Activated T-helper 1 cell treated with anti-CD3 and anti-CD28 coated beads, Interleukin-2, amount 50 U/mL, for 16 hours (primary cell): ENCODE results near the gene LUC7L2.
"Not testable (repeated sequence)": the region's sequence is repeated elsewhere in the genome, so short reads cannot be mapped to it uniquely, and the experiment has no call there.

Experiments used
- DNase-seq, 2 donors: peaks; one replicate each; pipeline ENCODE4 v3.0.0-alpha.2; 2020; ENCODE audit warnings: low read depth in 1 of 2, low spot score in 1 of 2

LUC7L2 gene, protein sequence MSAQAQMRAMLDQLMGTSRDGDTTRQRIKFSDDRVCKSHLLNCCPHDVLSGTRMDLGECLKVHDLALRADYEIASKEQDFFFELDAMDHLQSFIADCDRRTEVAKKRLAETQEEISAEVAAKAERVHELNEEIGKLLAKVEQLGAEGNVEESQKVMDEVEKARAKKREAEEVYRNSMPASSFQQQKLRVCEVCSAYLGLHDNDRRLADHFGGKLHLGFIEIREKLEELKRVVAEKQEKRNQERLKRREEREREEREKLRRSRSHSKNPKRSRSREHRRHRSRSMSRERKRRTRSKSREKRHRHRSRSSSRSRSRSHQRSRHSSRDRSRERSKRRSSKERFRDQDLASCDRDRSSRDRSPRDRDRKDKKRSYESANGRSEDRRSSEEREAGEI

DNA sequence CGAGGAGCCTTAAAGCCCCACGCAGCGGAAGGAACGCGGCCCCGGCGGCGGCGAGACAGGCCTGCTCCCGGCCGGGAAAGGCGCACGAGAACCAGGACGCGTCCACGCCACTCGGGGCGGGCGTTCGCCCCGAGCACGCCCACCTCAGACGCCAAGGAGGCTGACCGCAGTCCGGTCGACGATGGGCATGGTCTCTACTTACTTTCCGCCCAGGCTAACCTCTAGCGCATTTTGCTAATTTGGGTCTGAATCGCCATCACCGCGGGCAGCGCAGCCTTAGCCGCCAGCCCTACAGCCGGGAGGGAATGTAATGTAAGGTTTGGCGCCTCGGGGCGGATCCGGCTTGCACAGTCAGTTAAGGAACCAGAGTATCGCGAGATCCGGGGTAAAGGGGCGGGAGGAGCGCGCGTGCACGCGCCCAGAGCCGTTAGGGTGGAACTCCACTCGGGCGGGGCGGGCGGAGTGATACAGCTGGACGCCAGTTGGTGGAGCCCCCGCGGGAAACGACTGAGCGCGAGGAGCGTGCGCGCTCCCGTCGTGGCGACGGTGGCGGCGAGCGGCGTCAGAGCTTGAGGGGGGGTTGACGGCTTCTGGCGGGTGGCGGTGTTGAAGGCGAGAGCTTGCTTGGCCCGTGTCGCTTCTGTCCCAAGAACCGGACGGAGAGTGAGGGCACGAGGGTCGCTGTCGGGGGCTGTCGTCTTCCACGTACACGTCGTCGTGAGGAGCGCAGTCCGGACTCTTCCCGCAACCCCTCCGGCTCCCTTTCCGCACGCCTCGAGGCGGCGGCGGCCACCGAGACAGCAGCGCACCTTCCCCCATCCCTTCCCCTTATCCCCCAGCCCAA, at the start of gene LUC7L2:
TSS of gene LUC7L2 (plus strand) at position 529 of the 844 bp plus-strand sequence. CDS start 368 bp downstream, outside the sequence.
- DNase-seq = peak; percentile 99 to 100

- DNase-seq = no peak
Measured at GRCh38 chr7:139317939-139318505, 41.7 kb upstream of the LUC7L2 start.

- DNase-seq = no peak
Measured at GRCh38 chr7:139321071-139321745, 38.5 kb upstream of the LUC7L2 start.

DNA sequence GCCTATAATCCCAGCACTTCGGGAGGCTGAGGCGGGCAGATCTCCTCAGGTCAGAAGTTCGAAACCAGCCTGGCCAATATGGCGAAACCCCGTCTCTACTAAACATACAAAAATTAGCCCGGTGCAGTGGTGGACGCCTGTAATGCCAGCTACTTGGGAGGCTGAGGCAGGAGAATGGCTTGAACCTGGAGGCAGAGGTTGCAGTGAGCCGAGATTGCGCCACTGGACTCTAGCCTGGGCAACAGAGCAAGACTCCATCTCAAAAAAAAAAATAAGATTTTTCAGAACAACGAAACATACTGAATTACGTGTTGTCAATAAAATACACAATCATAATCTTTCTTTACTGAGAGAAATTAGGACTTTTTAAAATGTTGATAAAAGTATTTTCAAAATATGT, 35.0 kb upstream of the LUC7L2 start:
- not testable (repeated sequence) for DNase-seq

DNA sequence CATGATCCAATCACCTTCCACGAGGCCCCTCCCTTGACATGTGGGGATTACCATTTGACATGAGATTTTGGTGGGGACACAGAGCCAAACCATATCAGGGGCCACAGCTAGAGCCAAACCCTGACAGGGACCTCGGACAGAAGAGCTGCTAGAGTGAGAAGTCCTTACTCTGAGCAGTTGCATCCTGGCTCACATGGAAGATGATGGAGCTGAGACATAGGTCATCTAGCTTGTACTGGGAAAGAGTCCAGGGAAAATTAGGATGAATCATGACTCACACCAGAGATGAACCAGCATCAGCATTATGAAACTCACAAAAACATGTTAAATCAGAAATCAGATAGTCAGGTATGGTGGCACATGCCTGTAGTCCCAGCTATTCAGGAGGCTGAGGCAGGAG, 31.3 kb upstream of the LUC7L2 start:
- no peak for DNase-seq

DNA sequence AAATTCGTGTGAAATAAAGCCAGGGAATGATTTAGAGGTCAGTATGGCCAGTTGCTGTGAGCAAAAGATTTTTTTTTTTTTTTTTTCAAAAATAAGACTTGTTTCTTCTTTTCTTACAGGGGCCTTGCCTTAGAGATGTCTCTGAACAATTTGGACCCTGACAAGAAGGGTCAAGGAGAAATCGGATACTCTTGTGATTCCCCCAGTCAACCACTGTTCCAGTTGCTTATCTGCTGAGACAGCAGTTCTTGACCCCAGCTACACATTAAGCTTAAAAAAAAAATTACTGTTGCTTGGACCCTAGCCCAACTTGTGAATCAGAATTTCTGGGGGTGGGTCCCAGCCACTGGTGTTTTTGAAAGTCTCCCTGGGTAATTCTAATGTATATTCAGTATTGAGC, 30.6 kb upstream of the LUC7L2 start:
- no peak for DNase-seq

DNA sequence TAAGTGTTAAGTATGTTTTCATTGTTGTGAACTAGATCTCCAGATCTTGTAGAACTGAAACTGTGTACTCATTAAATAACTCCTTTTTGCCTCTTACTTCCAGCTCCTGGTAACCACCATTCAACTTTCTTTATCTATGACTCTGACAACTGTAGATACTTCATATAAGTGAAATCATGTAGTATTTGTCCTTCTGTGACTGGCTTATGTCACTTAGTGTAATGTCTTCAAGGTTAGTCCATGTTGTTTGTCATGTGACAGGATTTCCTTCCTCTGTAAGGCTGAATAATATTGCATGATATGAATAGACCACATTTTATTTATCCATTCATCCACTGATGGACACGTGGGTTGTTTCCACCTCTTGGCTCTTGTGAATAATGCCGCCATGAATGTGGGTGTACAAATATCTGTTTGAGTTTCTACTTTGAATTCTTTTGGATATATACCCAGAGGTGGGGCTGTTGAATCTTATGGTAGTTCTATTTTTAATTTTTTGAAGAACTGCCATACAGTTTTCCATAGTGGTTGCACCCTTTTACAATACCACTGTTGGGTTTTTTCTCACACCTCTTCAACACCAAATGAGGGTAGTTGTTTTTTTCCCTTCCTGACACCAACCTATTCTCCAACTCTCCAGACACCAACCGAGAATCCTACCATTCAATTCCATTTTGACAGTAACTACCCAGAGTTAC, 29.2 kb upstream of the LUC7L2 start:
- no peak for DNase-seq

DNA sequence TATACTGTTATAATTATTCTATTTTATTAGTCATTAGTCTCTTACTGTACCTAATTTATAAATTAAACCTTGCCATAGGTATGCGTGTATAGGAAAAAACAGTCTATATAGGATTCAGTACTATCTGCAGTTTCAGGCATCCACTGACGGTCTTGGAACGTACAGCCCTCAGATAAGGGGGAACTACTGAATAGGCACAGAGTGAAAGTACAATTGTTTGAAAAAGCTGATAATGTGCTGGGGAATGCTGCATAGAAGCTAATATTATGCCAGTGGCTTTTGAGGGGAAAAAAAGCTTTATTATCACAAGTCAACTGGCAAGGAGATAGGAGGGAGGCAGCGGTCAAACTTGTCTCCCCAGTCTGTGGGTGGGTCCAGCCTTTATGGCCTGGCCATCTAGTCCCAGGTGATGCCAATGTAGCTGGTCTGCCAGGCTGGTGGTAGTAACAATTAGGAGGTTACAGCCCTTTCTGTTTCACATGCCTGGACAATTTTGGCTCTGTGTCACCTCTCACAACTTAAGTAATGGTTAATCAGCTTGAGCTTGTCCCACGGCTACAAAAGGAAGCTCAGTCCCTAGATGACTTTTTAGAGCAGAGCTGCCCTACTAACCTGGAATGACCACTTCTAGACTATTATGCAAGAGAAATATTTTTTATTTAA, 26.9 kb upstream of the LUC7L2 start:
- no peak for DNase-seq

GRCh38 chr7:139333443-139333842, 26.3 kb upstream of the LUC7L2 start:
- not testable (repeated sequence) for DNase-seq

GRCh38 chr7:139334399-139335150, 25.1 kb upstream of the LUC7L2 start:
- no peak for DNase-seq

- DNase-seq = no peak
Measured at GRCh38 chr7:139339025-139339424, 20.7 kb upstream of the LUC7L2 start.

- no peak for DNase-seq
Measured at GRCh38 chr7:139339698-139340036, 20.0 kb upstream of the LUC7L2 start.

- peak; percentile 92 to 95 for DNase-seq
Measured at GRCh38 chr7:139340037-139340807, 19.5 kb upstream of the LUC7L2 start.

DNA sequence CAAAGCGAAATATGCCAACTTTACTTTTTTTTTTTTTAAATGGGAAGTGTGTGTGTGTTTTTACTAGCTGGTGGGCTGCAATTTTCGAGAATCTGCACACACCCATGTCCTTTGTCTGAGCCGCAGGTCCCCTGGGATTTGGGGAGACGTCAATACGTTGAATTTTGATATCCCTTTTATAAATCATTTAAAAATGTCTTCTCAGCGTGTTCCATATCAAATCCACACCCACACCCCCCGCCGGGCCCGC, 19.0 kb upstream of the LUC7L2 start:
- no peak for DNase-seq

GRCh38 chr7:139341058-139341775, 18.5 kb upstream of the LUC7L2 start, which contains the start of gene FMC1:
Gene FMC1 (plus strand): TSS chr7:139341337. CDS start chr7:139341385, 48 bp downstream.
- peak; percentile 64 to 65 for DNase-seq

- DNase-seq = no peak
Measured at GRCh38 chr7:139341776-139342226, 17.9 kb upstream of the LUC7L2 start.

DNA sequence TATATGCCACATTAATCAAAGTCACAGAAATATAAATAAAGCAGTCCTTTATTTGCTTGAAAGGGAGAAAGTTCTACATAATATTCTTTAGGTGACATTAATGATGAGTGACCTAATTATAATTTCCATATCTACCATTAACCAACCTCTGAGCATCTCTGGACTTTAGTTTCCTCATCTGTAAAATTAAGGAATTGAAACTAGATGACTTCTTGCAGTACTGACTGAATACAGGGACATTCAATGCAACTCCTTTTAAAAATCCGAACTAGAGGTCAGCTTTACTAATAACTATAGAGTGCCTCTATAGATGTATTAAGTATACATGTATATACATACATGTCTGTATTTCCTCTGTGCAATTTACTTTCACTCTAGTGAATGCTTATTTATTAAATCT, 14.7 kb upstream of the LUC7L2 start:
- no peak for DNase-seq

GRCh38 chr7:139351027-139351426, 8.7 kb upstream of the LUC7L2 start:
- no peak for DNase-seq
